SW480 (cell line): ENCODE data around the gene ECHS1.

ENCODE experiments used
- DNase-seq: peaks from one replicate; pipeline ENCODE4 v3.0.0-alpha.2; 2016; ENCODE audit warnings: low spot score

Gene ECHS1

GRCh38 chr10:133341983-133342382 lies 31.2 kb downstream of the ECHS1 start:
- no peak for DNase-seq

GRCh38 chr10:133339708-133340380 lies 33.3 kb downstream of the ECHS1 start:
- no peak for DNase-seq

GRCh38 chr10:133338080-133339071 lies 34.8 kb downstream of the ECHS1 start:
- DNase-seq = no peak

GRCh38 chr10:133337370-133337725 lies 35.8 kb downstream of the ECHS1 start:
- no peak for DNase-seq

GRCh38 chr10:133336577-133337369 lies 36.4 kb downstream of the ECHS1 start, which contains the start of gene CALY:
Gene CALY (minus strand): TSS chr10:133336896. CDS start chr10:133328989, 7,907 bp downstream.
- no peak for DNase-seq

GRCh38 chr10:133336118-133336576 lies 37.0 kb downstream of the ECHS1 start:
- no peak for DNase-seq

- peak; percentile 44 for DNase-seq
Observed at GRCh38 chr10:133335246-133336117, 37.7 kb downstream of the ECHS1 start.

GRCh38 chr10:133334503-133335245 lies 38.5 kb downstream of the ECHS1 start:
- DNase-seq = no peak

- no peak for DNase-seq
Observed at GRCh38 chr10:133332936-133333699, 40.0 kb downstream of the ECHS1 start.

GRCh38 chr10:133329491-133330202 lies 43.5 kb downstream of the ECHS1 start:
- peak; percentile 72 for DNase-seq

- DNase-seq = no peak
Observed at GRCh38 chr10:133328358-133329343, 44.5 kb downstream of the ECHS1 start.

GRCh38 chr10:133327651-133328357 lies 45.4 kb downstream of the ECHS1 start:
- DNase-seq = no peak

- DNase-seq = no peak
Observed at GRCh38 chr10:133326745-133327650, 46.2 kb downstream of the ECHS1 start.

GRCh38 chr10:133326223-133326551 lies 47.0 kb downstream of the ECHS1 start:
- no peak for DNase-seq

GRCh38 chr10:133325440-133326222 lies 47.5 kb downstream of the ECHS1 start:
- DNase-seq = no peak
